NCI-H2029 treated with DMSO at 0.1 percent for 48 hours (cell line): ENCODE data around the gene RANGRF.

Source experiments
- DNase-seq: peaks from one replicate; lab custom pipeline; 2025; lab: John Stamatoyannopoulos, UW

RANGRF gene

GRCh38 chr17:8273884-8274444, 14.5 kb upstream of the RANGRF start:
- peak; percentile 10 for DNase-seq

GRCh38 chr17:8274816-8275215, 13.7 kb upstream of the RANGRF start:
- DNase-seq = no peak

DNA sequence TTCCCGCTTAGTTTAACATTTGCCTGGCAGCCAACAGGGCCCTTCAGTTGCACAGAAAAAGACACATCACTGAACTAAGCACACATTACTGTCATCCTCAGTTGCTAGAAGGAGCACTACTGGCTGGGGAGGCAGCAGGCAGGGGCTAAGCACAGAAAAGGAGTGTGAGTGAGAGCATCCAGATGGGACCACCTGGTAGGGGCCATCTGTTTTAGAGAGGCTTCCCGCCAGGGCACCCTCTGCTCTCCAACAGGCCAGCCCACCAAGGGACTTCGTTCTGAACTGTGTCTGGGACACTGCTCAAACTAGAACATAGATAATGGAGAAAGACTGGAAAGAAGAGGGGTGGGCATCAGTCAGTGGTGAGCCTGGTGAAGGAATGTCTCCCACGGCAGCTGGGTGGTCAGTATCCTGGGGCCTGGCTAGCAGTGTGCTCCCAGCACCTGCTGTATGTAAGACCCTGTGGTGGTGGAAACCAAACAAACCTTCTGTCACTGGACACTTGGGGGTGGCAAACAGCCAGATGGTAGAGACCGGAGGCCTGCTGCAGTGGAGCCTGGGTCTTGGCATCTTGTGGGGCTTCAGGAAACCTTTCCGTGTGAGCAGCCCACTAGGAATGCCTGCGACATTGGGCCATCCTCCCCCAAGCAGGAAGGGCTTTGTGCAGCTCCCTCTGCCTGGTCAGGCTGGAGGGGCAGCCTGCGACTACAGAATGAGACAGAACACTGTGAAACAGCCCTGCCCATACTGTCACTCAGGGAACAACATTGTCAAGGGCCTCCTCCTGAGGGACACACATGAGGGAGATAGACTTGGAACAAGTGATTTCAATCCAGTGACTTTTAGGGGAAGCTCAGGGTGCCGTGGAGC, 12.8 kb upstream of the RANGRF start:
- DNase-seq = no peak

DNA sequence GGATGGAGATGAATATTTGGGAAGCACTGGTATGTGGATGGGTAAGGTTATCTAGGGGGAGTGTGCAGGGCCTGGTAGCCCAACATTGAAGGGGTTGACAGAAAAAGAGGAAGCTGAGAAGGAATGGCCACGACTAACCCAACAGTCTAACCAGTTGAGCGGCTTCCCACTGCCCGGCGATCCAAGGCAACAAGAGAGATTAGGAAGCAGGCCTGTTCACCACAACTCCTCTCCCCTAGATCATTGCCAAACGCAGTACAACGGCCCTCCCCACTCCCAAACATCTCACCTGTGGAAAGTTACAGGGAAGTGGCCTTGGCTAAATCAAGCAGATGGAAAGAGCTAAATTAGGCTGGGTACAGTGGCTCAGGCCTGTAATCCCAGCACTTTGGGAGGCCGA, 11.2 kb upstream of the RANGRF start:
- DNase-seq = no peak

DNA sequence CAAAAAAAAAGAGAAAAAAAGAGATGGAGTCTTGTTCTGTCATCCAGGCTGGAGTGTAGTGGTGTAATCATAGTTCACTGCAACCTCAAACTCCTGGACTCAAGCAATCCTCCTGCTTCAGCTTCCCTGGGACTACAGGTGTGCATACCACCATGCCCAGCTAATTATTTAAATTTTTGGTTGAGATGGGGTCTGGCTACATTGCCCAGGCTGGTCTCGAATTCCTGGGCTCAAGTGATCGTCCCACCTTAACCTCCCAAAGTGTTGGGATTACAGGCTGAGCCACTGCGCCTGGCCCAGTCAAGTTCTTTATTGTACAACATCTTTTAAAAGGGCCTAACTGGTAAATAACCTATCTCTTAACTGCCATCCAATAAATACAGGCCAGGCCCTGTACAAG, 6.1 kb upstream of the RANGRF start:
- DNase-seq = no peak

- no peak for DNase-seq
Measured at GRCh38 chr17:8283356-8283755, 5.1 kb upstream of the RANGRF start.

DNA sequence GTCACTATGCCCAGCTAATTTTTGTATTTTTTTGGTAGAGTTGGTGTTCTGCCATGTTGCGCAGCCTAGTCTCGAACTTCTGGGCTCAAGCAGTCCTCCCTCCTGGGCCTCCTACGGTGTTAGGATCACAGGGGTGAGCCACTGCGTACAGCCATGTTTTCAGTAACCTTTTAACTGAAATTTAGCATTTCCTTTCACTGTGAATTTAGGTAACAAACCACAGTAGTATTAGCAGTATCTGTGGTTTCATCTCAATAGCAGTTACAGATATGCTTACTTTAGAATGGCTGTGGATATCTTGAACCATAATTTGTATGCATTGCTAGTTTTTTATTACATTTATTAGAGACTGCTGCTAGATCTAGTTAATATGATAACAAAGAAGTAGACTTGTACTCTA, 4.3 kb upstream of the RANGRF start:
- no peak for DNase-seq

DNA sequence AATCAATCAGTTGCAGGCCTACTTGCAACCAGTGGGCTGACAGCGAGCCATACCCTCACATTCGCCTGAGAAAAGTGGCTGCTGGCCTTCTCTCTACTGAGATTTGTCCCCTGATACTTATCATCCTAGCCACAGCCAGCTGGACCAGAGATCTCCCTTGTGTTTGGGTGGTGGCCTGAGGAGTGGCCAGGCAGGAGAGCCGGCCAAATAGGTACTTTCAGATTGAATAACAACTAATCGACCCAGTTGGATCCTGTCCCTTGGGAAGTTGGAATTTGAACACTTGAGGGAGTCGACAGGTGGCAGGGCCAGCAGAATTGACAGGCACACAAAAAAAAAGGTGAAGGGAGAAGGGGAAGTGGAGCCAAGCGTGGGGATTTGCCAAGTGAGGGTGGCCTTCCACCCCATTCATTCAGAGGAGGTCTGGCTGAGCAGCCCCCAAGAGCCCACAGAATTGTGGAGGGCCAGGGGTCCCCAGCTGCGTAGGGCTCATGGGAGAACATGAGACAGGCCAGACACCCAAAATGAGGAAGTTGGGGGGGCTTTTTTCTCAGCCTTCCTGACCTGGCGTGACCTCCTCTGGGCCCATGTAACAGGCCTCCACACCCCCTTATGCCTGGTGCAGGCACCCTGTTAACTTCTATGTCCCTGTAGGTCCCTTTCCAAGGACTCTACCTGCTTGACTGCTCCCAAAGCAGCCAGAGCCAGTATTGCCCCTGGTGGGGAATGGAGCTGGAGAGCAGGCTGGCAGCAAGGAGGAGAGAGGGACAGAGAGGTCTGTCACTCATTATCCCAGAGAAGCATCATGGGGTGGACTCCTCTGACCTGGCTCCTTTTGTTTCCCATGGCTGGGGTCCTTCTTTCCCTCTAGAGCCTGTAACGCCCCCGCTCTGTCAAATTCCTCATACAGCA, 2.9 kb upstream of the RANGRF start:
- DNase-seq = peak; percentile 11

DNA sequence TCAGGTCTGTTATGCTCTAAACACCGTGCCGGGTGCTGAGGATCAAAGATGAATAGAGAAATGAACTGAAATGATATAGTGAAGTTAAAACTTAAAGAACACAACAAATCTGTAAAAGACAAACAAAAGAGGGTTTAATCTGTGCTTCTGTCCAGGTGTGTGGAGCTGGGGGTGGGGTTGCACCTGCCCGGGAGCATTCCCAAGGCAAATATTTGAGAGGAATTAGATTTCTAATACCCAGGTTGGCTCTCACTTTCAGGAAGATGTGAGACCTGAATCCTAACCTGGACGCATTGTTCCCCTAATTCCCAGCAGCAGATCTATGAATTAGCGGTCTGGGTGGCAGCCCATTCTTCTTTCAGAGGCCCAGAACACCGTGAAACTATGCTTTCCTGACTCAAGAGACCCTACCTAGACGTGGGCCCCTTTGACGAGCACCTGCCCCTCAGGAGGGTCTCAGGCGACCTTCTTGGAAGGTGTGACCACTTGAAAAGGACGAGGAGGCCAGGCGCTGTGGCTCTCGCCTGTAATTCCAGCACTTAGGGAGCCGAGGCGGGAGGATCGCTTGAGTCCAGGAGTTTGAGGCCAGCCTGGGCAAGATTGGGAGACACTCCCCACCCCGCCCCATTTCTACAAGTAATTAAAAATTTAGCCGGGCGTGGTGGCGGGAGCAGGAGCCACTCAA, 677 bp upstream of the RANGRF start:
- DNase-seq = no peak

- no peak for DNase-seq
Measured at GRCh38 chr17:8289103-8289397, 580 bp downstream of the RANGRF start.

DNA sequence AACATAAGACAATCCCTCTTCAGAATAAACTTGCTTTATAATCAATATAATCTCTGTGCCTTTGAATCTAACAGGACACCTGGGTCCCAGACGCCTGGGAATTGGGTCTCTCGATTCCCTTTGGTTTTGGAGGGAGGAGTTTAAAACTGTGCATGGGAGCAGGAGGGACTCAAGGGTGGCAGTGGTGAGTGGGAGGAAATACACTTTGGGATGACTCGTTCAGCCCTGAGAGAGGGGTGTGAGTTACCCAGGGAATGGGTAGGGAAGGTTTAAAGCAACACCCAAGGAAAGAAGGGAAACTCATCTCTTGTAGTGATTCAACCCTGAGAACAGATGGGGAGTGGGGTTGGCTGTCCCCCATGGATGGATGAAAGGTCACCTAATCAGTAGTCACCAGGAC, 1.6 kb downstream of the RANGRF start:
- DNase-seq = no peak

- no peak for DNase-seq
Measured at GRCh38 chr17:8292639-8293395, 4.3 kb downstream of the RANGRF start.

DNA sequence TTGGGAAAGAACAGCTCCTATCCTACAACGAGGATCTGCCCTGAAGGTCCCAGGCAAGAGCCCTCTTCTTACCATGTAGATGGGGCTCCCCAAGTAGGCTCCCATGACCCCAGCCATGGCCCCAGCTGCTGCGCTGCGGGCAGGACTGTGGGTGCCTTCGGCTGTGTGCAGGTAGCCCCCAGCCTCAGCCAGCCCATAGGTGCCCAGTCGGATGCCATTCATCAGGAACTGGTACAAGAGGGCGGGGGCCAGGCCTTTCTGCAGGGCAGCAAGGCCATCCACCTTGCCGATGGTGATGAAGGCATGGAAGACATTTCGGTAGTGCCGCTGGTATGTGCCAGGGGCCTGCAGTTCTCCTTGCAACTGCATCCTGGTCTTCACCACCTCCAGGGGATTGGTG, 5.9 kb downstream of the RANGRF start:
- DNase-seq = no peak

DNA sequence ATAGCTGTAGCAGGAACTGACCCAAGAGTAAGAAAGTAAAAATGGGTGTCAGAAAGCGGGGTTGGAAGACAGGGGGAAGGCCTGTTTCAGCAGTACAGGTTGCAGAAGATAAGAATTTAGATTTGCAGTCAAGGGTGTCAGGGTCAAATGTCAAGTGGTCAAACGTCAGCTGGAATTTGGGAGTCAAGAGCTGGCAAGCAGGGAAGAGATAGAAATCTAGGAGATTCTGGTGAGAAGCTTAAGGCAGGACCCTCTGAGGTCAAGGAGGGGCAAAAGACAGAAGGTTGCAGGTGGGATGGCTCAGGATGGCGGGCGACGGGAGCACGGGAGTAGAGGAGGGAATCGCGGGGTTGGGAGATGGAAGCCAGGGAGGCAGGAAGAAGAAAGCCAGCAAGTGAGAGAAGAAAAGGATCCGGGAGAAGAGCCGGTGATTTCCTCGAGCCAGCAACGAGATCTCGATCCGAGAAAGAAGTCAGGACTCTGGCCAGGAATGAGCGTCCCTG, 6.4 kb downstream of the RANGRF start:
- no peak for DNase-seq

GRCh38 chr17:8300226-8300625, 11.8 kb downstream of the RANGRF start:
- no peak for DNase-seq

DNA sequence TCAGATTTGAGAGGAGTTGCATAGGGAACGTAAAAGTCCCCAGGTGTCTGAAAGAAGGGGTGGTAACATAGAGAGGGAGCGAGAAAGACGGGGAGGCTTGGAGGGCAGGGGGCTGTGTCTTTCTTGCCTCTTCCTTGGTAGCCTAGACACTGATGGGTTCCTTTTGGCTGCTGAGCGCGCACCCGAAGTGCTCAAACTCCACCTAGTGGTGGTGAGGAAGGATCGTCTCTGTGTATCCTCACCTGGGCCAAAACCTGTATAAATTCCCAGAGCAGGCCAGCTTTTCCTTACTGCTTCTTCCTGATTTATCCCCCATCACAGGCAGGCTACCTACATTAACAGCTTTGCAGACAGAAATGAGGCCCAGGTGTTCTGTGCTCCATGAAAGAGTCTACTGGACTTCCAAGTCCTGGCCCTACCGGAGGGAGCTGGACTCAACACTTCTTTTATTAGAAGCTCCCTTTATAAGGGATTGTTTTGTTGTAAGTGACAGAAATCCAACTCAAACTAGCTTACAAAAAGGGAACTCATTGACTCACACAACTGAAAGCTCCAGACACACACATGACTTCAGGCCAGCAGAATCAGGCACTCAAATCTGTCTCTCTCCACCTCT, 12.3 kb downstream of the RANGRF start:
- no peak for DNase-seq

DNA sequence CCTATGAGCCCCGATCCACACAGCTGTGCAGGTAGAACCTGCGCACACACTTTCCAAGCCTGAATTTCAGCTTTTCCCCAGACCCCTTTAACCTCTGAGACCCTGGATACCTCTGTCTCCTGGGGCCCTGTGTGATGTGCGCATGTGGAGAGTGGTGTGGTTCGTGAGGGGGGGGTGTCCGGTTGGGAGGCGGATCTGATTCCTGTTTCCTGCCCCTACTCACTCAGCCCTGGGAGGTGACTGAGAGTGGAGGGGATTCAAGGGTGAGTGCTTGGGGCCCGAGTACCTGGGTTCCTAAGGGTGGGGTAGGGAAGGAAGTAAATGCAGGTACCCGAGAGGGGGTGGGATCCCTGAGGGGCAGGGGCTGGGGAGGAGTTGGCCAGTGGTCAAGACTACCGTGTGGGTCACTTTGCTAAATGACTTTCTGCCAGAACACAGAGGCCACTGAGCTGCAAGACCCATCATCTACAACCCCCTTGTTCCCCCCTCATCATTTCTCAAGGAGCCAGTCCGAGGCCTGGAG, 22.2 kb downstream of the RANGRF start:
- DNase-seq = no peak

- no peak for DNase-seq
Measured at GRCh38 chr17:8311131-8311790, 22.8 kb downstream of the RANGRF start.

- DNase-seq = no peak
Measured at GRCh38 chr17:8312251-8312650, 23.8 kb downstream of the RANGRF start.
